Ovary (tissue), 9 donors: ENCODE measurements around the gene PACSIN3. TPM values are rescaled to one million over a fixed set of nuclear protein-coding genes. Genes with fewer than 3 reads are reported as not detected.
A peak's percentile ranks its signal among the peaks of the same experiment; 100 is the strongest.

ENCODE experiments used
- DNase-seq, 5 donors: peaks; one replicate each; pipeline ENCODE4 v3.0.0-alpha.2; 2019 to 2020
- H3K27ac ChIP-seq, 2 donors: fragments of 200-600 bp; one replicate each; pipeline versions ENCODE4 v1.5.1 to v1.8.0; 2019 to 2022
- H3K27me3 ChIP-seq: fragments of 200-600 bp; one replicate; pipeline ENCODE4 v1.8.0; 2022
- H3K36me3 ChIP-seq: fragments of 200-600 bp; sonication (generic); one replicate; pipeline ENCODE4 v1.5.1; 2019
- H3K4me1 ChIP-seq: one replicate; pipeline ENCODE4 v1.8.1; 2013; ENCODE audit warnings: mild to moderate bottlenecking, moderate library complexity; ENCODE audit not compliant: insufficient read depth
- H3K4me3 ChIP-seq: fragments of 200-600 bp; sonication (generic); one replicate; pipeline ENCODE4 v1.5.1; 2017
- H3K9me3 ChIP-seq, 2 donors: fragments of 200-600 bp in 1 of 2; sonication (generic) in 1 of 2; one replicate each; pipeline versions ENCODE4 v1.5.1 to v1.8.1; 2013 to 2019; ENCODE audit warnings: mild to moderate bottlenecking in 1 of 2, moderate library complexity in 1 of 2
- EP300 ChIP-seq: sonication (generic); formaldehyde crosslinking; IDR thresholded peaks from one replicate; pipeline ENCODE4 v1.6.1; 2017; ENCODE audit warnings: antibody characterized with exemption
- POLR2A ChIP-seq: fragments of 450-650 bp; IDR thresholded peaks from one replicate; pipeline ENCODE4 v1.6.1; 2017; ENCODE audit warnings: antibody characterized with exemption, mild to moderate bottlenecking, moderate library complexity
- WGBS, 3 donors: extraction: QIAGEN DNeasy Blood & Tissue Kit in 1 of 3; methylation state at CpG; one replicate each; pipeline versions ENCODE4 v1.1.5 to v1.1.7; 2013 to 2017; 5-methylcytosine and 5-hydroxymethylcytosine counted together
- intact Hi-C, 4 donors: fragments of 100-400 bp; cut with DNase I; formaldehyde crosslinking; loops; one replicate each; pipeline versions ENCODE4 v1.11.0 to v1.15.1; 2022 to 2023
- polyA plus RNA-seq, 2 donors: library from polyadenylated mRNA; stranded (reverse); fragments of 200-250 nt in 1 of 2; fragments of 350-450 nt in 1 of 2; fragmentation: Illumina TruSeq in 1 of 2; extraction: RNeasy Lipid Tissue Mini Kit (QIAGEN cat#74804) in 1 of 2; gene quantifications; one replicate each; pipeline ENCODE4 v1.2.3, GENCODE V29; 2013 to 2014
- total RNA-seq, 7 donors: library from RNA; depleted of rRNA in 2 of 7; stranded (reverse); fragments of >200 nt in 2 of 7; fragmentation: NEBNext Ultra II Directional in 3 of 7; extraction: Animal tissue kit (Norgen Biotek cat#: 25700) in 3 of 7; gene quantifications; one replicate each; pipeline versions ENCODE4 v1.1.0 to v1.2.4, GENCODE V29; 2016 to 2023
- TF ChIP-seq, protein P1 (sequence below), 3 donors: fragments of 450-650 bp in 2 of 3; fragments of 200-600 bp in 1 of 3; IDR thresholded peaks; one replicate each; pipeline versions ENCODE4 v1.5.1 to v1.8.0; 2016 to 2022; ENCODE audit warnings: antibody characterized with exemption in 3 of 3, mild to moderate bottlenecking in 1 of 3
- donor health status: DM: no; HTN: no; CAD: no; lungs with moderate emphysema.
- donor health status: DM: no; HTN: no; CAD: no.
- donor health status: Bipolar disorder and iron deficiency.
- donor health status: DM: yes; HTN: yes; CAD: no.
- donor health status: DM: no; HTN: no; CAD: no.
- donor health status: DM: yes; HTN: yes; CAD: no.

Gene PACSIN3
- total and polyA plus RNA-seq, 9 donors = 2.9 to 69.8 (median 38.8) TPM

DNA sequence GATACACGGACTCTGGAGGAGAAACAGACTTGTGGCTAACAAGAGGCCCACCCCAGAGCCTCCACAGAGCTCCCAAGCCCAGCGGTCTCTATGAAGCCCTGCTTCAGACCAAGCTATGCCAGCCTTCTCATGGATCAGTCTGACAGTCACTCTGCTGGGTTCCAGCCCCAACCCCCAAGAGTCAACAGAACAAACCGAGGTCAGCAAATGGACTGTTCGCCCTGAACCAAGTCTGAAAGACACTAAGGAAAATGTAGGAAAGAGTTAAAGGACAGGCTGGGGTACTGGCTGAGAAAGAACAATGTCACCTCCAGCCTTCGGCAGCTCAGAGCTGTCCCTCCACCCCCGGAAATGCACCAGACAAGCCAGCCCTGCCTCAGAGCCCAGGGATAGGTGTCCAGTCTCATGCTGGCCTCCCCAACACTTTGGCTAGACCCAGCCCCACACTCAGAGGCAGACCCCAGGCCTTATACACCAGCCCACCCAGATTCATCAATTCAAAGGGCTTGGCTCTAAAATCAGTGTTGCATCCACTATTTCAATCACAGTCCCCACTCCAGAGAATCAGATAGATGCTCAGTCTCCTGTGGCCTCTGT is 13.4 kb downstream of the PACSIN3 start:
- H3K27ac ChIP-seq = no peak overlapping the region
- intact Hi-C loops = loop anchor here in 1 of 4 donors (10.0 kb wide), 1 partner anchor 182 kb away; the partner anchor contains the start of gene MYBPC3
- H3K4me3 ChIP-seq = no peak overlapping the region
- H3K27me3 ChIP-seq = no peaks in the 10 kb centered on the region
- WGBS, 3 donors = 66 to 73% (median 67%) methylated on average over 6 of the region's 6 CpGs
- H3K36me3 ChIP-seq = no peaks in the 10 kb centered on the region
- H3K4me1 ChIP-seq = peaks cover 9% of the 10 kb centered on the region
- no peaks in the 10 kb centered on the region for H3K9me3 ChIP-seq
- DNase-seq = peak in 1 of 5 donors; percentile 11
- TF ChIP-seq, protein P1, sequence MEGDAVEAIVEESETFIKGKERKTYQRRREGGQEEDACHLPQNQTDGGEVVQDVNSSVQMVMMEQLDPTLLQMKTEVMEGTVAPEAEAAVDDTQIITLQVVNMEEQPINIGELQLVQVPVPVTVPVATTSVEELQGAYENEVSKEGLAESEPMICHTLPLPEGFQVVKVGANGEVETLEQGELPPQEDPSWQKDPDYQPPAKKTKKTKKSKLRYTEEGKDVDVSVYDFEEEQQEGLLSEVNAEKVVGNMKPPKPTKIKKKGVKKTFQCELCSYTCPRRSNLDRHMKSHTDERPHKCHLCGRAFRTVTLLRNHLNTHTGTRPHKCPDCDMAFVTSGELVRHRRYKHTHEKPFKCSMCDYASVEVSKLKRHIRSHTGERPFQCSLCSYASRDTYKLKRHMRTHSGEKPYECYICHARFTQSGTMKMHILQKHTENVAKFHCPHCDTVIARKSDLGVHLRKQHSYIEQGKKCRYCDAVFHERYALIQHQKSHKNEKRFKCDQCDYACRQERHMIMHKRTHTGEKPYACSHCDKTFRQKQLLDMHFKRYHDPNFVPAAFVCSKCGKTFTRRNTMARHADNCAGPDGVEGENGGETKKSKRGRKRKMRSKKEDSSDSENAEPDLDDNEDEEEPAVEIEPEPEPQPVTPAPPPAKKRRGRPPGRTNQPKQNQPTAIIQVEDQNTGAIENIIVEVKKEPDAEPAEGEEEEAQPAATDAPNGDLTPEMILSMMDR (IDR thresholded peaks at IDR 0.05) = no peak
- TF ChIP-seq POLR2A (no peak), EP300 (no peak)

DNA sequence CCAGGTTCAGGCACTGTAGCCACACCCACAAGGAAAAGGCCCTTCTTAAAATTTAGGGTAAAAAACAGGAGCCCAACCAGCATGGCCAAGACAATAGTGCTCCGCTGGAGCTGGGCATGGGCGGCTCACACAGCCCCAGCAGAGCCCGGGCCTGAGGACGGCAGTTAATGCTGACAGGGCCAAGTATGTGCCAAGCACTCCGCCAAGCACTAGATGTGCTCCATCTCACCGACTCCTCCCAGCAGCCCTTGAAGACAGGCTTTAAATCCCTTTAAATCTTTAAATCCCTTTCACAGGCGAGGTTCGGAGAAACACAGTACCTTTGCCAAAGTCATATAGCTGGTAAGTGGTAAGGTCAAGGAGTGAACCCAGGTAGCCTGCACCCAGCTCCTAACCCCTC is 14.4 kb downstream of the PACSIN3 start:
- 69 to 73% (median 71%) methylated on average over 8 of the region's 8 CpGs for WGBS, 3 donors
- TF ChIP-seq EP300 (no peak), POLR2A (no peak)
- TF ChIP-seq, protein P1 (IDR thresholded peaks at IDR 0.05) = no peak
- peaks cover 4% of the 10 kb centered on the region for H3K36me3 ChIP-seq
- DNase-seq = no peak
- no peaks in the 10 kb centered on the region for H3K9me3 ChIP-seq
- peaks cover 5% of the 10 kb centered on the region for H3K4me1 ChIP-seq
- H3K27me3 ChIP-seq = no peaks in the 10 kb centered on the region
- no peak overlapping the region for H3K27ac ChIP-seq
- H3K4me3 ChIP-seq = no peak overlapping the region
- intact Hi-C loops = loop anchor here in 1 of 4 donors (10.0 kb wide), 1 partner anchor 183 kb away; the partner anchor contains the start of gene MYBPC3

DNA sequence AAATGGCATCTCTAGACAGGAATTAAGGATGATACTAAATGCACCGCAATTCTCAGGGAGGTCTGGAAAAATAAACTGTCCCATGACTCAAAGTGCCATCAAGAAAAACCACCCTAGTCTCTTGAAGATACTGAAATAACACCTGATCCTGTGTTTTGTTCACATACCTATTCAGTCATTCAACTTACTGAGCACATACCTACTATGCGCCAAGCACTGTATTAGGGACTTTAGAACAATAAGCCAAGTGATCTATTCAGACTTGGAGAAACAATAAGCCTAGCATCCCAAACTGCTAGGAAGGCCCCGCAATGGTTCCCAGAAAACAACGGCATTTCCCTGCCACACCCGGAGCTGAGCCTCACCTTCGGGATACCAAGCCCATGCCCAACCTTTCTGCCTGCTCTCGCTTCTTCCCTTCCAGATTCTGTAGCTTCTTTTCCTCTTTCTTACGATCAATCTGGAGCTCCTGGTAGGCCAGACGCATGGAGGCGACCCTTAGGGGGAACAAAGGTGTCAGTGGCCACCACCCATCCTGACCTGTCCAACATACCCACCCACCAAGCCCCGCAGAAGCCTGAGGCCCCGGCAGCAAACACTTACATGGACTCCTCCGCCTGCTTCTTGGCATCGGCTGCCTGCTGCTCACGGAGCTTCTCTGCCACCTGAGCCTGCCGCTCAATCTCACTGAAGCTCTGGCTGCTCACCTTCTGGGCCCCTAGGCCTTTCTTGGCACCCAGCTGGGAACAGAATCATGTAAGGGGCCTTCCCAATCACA is 15.0 kb downstream of the PACSIN3 start:
- DNase-seq = peak in 1 of 5 donors; percentile 13
- Histone ChIP-seq H3K27me3 (no peaks in the 10 kb centered on the region), H3K36me3 (peaks cover 4% of the 10 kb centered on the region), H3K4me3 (no peak overlapping the region), H3K9me3 (no peaks in the 10 kb centered on the region), H3K4me1 (peaks cover 5% of the 10 kb centered on the region), H3K27ac (no peak overlapping the region)
- TF ChIP-seq EP300 (no peak), POLR2A (no peak)
- TF ChIP-seq, protein P1 (IDR thresholded peaks at IDR 0.05) = no peak
- intact Hi-C loops = loop anchor here in 1 of 4 donors (10.0 kb wide), 1 partner anchor 184 kb away; the partner anchor contains the start of gene MYBPC3
- WGBS, 3 donors = 81 to 91% (median 84%) methylated on average over 16 of the region's 16 CpGs

DNA sequence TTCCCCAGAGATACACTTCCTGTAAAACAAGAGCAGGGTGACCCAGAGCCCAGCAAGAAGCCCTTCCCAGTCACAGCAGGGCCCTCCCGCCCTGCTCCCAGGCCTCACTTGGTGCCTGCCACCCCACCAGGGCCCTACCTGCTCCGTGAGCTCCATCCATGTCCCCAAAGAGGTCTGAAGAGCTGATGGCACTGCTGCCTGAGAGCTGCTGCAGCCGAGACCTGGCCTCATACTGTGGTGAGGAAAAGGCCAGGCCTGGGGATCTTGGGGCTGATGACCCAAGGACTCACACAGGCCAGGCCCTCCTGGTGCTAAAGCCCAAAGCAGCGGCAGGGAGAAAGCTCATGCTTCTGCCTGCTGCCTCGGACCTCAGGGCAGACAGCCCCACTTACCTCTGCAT is 19.9 kb downstream of the PACSIN3 start:
- H3K27me3 ChIP-seq = no peaks in the 10 kb centered on the region
- intact Hi-C loops = loop anchor here in 1 of 4 donors (10.0 kb wide), 1 partner anchor 188 kb away; the partner anchor contains the start of gene MYBPC3
- H3K9me3 ChIP-seq = no peaks in the 10 kb centered on the region
- peaks cover 3% of the 10 kb centered on the region for H3K4me1 ChIP-seq
- WGBS, 3 donors = 89 to 94% (median 92%) methylated on average over 4 to 5 of the region's 5 CpGs
- H3K27ac ChIP-seq = no peak overlapping the region
- TF ChIP-seq POLR2A = no peak
- no peak for TF ChIP-seq EP300
- TF ChIP-seq, protein P1 (IDR thresholded peaks at IDR 0.05) = no peak
- peaks cover 4% of the 10 kb centered on the region for H3K36me3 ChIP-seq
- DNase-seq = no peak
- H3K4me3 ChIP-seq = no peak overlapping the region
